Measurements from ENCODE around the gene APOD.
A peak's percentile ranks its signal among the peaks of the same experiment; 100 is the strongest.

DNA sequence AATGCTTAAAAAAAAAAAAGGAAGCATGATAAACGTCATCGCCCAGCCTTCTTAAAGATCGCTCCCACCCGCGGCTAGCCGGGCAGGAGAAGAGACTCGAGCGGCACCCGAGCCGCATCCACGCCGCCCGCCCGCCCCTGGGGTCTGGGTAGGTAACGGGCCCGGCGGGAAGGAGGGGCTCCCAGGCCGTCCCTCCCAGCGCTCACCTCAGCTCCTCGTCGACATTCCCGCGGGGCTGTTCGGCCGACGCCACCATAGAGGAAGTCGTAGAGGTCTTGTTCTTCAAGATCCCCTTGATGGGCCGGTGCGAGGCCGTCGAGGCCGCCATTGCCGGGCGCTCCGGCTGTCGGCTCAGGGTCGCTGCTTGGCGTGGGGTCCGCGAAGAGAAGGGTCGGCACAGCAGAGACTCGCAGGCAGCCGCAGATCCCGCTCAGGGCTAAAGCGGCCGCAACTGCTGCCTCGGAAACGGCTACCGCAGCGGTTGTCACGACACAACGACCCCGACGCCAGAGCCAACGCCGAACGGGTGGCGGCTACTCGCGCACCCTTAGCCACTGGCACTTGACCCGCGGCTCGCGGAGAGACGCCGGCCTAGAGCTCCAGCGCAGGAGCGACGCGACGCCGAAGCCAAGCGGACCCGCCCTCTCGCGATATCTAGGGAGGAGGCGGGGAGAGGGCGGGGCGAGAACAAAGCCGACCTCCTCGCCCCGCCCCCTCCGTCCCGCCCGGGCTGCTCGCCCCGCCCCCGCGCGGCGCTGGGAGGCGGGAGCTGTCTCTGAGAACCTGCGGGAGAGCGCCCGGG, 40.8 kb downstream of the APOD start, which contains the start of gene PPP1R2:
- TF ChIP-seq, protein P1, sequence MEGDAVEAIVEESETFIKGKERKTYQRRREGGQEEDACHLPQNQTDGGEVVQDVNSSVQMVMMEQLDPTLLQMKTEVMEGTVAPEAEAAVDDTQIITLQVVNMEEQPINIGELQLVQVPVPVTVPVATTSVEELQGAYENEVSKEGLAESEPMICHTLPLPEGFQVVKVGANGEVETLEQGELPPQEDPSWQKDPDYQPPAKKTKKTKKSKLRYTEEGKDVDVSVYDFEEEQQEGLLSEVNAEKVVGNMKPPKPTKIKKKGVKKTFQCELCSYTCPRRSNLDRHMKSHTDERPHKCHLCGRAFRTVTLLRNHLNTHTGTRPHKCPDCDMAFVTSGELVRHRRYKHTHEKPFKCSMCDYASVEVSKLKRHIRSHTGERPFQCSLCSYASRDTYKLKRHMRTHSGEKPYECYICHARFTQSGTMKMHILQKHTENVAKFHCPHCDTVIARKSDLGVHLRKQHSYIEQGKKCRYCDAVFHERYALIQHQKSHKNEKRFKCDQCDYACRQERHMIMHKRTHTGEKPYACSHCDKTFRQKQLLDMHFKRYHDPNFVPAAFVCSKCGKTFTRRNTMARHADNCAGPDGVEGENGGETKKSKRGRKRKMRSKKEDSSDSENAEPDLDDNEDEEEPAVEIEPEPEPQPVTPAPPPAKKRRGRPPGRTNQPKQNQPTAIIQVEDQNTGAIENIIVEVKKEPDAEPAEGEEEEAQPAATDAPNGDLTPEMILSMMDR (IDR thresholded peaks at IDR 0.05) = no peak
- peak; percentile 95 for TF ChIP-seq POLR2A (IDR thresholded peaks at IDR 0.05)
